HG03378 (cell line): Measurements from ENCODE around the gene XPR1.
"Not testable (repeated sequence)": the region's sequence is repeated elsewhere in the genome, so short reads cannot be mapped to it uniquely, and the experiment has no call there.

ENCODE experiments used
- ATAC-seq: cut with Tn5 transposase; IDR thresholded peaks from one replicate; pipeline ENCODE4 v1.9.1; 2021; ENCODE audit warnings: mild to moderate bottlenecking, moderate library complexity; ENCODE audit not compliant: unreplicated experiment

The XPR1 gene

DNA sequence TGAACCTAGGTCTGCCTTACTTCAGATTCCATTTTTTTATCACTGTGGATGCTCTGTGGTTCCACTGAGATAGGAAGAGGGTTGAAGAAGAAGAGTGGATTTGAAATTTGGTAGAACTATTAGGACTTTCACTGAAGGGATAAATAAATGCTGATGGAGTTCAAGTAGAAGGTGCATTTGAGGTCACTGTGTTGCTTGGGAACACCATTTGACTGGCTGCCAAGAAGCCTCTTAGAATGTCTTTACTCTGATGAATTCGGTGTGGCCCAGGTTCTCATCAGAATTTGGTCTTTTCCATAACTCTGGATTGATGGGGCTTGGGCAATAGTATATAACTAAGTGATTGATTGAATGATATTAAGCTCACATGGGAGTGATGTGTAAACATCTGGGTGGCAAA, 11.9 kb downstream of the XPR1 start:
- no peak for ATAC-seq

GRCh38 chr1:180644526-180645192, 12.8 kb downstream of the XPR1 start:
- ATAC-seq: no peak

GRCh38 chr1:180645261-180645660, 13.4 kb downstream of the XPR1 start:
- not testable (repeated sequence) for ATAC-seq

GRCh38 chr1:180646093-180646492, 14.3 kb downstream of the XPR1 start:
- no peak for ATAC-seq

DNA sequence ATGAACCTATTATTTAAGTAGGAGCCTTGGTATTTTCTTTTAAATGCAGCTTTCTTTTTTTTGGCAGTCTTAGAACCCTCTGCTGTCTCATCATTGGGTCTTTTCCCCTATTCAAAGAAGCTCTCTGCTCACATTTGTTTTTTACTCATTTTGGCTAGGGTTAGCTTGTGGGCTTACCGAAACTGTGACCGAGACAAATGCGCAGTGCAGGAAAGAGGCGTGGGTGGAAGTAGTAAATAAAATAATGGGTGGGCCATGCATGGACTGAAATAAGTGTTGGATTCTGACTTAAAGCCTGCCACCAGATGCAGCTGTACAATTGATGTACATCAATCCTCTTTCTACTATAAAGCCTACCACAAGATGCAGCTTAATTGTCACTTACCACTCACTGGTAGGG, 14.7 kb downstream of the XPR1 start:
- no peak for ATAC-seq

DNA sequence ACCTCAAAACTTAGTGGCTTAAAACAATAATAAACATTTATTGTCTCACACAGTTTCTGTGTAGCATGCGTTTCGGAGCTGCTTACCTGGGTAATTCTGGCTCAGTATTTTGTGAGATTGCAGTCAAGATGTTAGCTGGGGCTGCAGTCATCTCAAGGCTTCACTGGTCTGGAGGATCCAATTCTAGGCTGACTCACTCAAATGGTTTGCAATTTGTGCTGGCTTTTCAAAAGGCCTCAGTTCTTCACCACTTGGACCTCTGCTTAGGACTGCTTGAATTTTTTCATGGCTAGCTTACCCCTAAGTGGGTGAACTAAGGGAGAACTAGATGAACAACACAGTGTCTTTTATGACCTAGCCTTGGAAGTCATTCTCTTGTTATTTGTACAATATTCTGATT, 21.0 kb downstream of the XPR1 start:
- no peak for ATAC-seq

GRCh38 chr1:180662709-180663108, 30.9 kb downstream of the XPR1 start:
- ATAC-seq: no peak

DNA sequence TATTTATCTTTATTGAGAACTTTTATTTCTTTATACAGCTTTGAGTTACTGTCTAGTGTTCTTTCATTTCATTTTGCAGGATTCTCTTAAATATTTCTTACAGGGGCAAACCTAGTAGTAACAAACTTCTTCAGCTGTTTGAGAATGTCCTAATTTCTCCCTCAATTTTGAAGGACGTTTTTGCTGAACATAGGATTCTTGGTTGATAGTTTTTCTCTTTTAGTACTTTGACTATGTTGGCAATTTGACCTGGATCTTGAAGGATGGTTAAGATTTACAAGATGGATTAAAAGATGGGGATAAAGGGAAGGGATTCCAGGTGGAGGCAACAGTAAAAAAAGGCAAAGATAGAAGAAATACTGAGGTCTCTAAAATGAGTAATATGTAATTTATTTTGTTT, 38.9 kb downstream of the XPR1 start:
- ATAC-seq: no peak

DNA sequence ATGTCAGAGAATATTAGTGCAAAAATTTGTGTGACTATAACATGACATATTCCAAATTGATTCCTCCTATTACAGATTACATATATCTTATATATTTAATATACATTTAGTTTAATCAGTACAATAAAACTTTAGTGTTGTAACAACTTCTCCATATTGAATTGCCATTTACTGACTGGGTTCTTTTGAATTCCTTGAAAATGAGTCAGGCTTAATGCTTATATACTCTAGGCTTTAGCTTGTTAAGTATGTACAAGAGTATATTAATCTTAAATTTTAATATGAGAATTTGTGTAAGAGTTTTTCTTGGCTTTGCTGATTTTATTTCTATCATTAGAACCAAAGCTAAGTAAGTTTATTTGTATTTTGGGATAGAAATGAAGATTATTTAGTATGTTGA, 40.3 kb downstream of the XPR1 start:
- no peak for ATAC-seq

DNA sequence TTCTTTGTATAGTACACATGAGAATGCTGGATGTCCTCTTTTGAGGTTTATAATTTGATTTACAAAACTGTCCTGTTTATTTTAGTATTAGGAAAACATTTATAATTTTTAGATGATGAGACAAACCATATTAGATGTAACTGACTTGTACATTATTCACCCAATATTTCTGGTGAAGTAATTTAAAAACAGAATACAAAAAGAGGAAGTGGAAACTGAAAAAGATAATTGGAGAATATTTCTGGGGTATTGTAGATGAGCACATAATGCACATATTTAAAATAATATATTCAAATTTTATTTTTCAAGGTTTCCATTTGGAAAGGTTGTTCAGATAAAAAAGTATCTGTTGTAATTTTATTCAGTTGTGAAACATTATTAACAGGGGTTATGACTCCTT, 40.7 kb downstream of the XPR1 start:
- no peak for ATAC-seq

DNA sequence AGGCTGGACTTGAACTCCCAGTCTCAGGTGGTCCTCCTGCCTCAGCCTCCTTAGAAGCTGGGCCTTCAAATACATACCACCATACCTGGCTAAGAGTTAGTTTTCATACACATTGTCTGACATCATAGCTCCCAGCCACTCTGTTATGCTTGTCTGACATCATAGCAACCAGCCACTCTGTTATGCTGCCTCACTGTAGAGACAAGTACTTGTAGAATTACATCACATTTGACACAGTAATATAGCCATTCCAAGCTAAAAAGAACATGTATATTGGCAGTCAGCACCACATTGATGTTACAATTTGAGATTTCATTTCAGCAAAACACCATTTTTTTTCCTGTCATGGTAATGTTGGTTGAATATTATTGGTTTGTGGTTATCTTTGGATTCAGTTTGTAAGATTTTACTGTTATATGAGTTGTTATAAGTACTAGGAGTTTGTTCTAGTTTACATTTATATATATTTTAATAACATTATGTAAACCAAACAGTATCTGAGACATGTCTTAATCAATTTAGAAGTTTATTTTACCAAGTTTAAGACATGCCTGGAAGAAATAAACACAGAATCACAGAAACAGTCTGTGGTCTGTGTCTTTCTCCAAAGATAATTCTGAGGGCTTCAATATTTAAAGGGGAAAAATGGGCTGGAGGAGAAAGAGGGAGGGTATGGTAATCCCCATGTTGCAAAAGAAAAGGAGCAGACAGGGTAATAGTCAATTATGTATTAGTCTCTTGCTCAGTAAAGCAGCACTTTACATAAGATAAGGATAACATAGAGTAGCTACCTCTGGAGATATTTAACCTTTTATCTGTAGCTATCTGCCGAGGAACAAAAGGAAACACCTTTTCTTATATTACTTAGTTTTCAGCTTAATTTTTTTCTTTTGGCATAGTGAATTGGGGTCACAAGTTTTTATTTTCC, 43.0 kb downstream of the XPR1 start:
- no peak for ATAC-seq

DNA sequence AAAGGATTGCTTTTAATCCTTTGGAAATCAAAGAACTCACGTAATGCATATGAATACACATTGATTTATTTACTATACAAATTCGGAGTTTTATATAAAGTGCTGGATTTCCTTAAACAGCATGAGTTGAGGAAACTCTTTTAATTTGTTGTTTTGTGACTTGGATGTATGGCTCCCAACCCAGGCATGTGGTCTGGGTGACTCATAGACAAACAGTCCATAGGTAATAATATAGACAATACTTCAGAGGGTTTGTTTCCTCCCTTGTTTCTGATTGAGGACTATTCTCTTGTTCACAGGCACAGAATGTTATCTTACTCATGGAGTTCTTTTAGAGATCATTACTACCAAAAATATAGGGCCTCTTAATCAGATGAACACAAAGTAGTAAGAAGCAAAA, 43.8 kb downstream of the XPR1 start:
- ATAC-seq: no peak

DNA sequence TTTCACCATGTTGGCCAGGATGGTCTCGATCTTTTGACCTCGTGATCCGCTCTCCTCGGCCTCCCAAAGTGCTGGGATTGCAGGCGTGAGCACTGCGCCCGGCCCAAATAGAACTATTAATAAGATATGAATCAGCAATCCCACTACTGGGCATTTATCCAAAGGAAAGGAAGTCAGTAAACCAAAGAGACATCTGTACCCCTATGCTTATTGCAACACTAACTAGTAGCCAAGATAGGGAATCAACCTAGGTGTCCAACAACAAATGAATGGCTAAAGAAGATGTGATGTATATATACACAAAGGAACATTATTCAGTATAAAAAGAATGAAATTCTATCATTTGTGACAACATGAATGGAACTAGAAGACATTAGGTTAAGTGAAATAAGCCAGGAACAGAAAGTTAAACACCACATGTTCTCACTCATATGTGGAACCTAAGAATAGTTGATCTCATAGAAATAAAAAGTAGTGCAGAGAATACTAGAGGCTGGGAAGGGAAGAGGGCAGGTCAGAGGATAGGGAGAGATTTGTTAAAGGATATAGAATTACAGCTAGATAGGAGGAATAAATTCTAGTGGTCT, 48.8 kb downstream of the XPR1 start:
- no peak for ATAC-seq

DNA sequence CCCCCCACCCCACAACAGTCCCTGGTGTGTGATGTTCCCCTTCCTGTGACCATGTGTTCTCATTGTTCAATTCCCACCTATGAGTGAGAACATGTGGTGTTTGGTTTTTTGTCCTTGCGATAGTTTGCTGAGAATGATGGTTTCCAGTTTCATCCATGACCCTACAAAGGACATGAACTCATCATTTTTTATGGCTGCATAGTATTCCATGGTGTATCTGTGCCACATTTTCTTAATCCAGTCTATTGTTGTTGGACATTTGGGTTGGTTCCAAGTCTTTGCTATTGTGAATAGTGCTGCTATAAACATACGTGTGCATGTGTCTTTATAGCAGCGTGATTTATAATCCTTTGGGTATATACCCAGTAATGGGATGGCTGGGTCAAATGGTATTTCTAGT, 51.3 kb downstream of the XPR1 start:
- not testable (repeated sequence) for ATAC-seq

- ATAC-seq: no peak
These were observed 59.6 kb downstream of the XPR1 start for GRCh38 chr1:180691322-180691913.

DNA sequence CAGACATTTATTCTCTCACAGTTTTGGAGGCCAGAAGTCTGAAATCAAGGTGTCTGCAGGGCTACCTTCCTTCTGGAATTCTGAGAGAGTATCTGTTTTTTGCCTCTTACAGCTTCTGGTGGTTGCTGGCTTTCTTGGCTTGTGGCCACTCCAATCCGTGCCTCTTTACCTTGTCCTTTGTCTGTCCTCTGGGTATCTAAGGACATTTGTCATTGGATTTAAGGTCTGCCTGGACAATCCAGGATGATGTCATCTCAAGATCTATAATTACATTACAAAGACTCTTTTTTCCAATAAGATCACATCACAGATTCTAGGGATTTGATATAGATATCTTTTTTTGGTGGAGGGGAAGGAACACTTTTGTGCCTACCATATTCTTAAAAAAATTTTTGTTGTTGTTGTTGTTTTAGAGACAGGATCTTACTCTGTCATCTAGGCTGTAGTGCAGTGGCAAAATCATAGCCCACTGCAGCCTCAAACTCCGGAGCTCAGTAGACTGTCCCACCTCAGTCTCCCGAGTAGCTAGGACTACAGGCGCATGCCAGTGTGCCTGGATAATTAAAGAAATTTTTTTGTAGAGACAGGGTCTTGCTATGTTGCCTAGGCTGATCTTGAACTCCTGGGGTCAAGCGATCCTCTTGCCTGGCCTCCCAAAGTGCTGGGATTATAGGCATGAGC, 61.9 kb downstream of the XPR1 start:
- ATAC-seq: no peak

- ATAC-seq: no peak
These were observed 63.5 kb downstream of the XPR1 start for GRCh38 chr1:180695282-180695681.

- no peak for ATAC-seq
These were observed 64.5 kb downstream of the XPR1 start for GRCh38 chr1:180696361-180696760.

GRCh38 chr1:180698580-180698979, 66.8 kb downstream of the XPR1 start:
- ATAC-seq: no peak

DNA sequence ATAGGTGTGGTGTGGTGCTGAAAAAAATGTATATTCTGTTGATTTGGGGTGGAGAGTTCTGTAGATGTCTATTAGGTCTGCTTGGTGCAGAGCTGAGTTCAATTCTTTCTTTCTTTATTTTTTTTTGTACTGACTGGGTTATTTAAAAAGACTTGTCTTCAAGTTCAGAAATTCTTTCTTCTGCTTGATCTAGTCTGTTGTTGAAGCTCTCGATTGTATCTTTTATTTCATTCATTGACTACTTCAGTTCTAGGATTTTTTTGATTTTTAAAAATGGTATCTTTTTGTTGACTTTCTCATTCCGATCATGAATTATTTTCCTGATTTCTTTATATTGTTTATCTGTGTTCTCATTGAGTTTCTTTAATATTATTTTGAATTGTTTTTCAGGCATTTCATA, 70.6 kb downstream of the XPR1 start:
- not testable (repeated sequence) for ATAC-seq

DNA sequence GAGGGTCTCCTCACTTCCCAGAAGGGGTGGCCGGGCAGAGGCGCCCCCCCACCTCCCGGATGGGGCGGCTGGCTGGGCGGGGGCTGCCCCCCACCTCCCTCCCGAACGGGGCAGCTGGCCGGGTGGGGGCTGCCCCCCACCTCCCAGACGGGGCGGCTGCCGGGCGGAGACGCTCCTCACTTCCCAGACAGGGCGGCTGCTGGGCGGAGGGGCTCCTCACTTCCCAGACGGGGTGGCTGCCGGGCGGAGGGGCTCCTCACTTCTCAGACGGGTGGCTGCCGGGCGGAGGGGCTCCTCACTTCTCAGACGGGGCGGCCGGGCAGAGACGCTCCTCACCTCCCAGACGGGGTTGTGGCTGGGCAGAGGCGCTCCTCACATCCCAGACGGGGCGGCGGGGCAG, 78.9 kb downstream of the XPR1 start:
- not testable (repeated sequence) for ATAC-seq
